Stimulated activated CD4-positive, alpha-beta T cell treated with anti-CD3 and anti-CD28 coated beads, Interleukin-1b, Interleukin-23, amount 100 ng/mL, for 48 hours (primary cell): ENCODE measurements around the gene NYNRIN.

Experiments
- DNase-seq: peaks from one replicate; pipeline ENCODE4 v3.0.0-alpha.2; 2020

Gene NYNRIN

GRCh38 chr14:24463017-24463883 lies 64.4 kb downstream of the NYNRIN start:
- no peak for DNase-seq

GRCh38 chr14:24463884-24464785 lies 65.3 kb downstream of the NYNRIN start:
- no peak for DNase-seq

GRCh38 chr14:24465368-24465767 lies 66.6 kb downstream of the NYNRIN start:
- no peak for DNase-seq

- no peak for DNase-seq
Measured at GRCh38 chr14:24465805-24466204, 67.0 kb downstream of the NYNRIN start.
